ENCODE measurements around the gene MARCHF9.

DNA sequence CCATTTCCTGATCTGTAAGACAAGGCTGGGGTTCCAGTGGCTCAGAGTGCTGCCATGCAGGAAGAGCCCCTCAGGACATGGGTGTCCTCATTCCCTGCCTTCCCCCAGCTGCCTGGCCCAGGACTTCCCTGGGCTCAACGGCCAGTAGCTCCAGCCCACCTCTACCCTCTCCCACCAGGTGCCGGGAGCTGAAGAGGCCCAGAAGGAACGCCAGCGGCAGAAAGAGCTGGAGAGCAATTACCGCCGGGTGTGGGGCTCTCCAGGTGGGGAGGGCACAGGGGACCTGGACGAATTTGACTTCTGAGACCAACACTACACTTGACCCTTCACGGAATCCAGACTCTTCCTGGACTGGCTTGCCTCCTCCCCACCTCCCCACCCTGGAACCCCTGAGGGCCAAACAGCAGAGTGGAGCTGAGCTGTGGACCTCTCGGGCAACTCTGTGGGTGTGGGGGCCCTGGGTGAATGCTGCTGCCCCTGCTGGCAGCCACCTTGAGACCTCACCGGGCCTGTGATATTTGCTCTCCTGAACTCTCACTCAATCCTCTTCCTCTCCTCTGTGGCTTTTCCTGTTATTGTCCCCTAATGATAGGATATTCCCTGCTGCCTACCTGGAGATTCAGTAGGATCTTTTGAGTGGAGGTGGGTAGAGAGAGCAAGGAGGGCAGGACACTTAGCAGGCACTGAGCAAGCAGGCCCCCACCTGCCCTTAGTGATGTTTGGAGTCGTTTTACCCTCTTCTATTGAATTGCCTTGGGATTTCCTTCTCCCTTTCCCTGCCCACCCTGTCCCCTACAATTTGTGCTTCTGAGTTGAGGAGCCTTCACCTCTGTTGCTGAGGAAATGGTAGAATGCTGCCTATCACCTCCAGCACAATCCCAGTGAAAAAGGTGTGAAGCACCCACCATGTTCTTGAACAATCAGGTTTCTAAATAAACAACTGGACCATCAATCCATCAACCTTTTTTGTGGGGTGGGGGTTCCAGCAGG is 34.0 kb upstream of the MARCHF9 start:
- TF ChIP-seq GATA2 (IDR thresholded peaks at IDR 0.05; ENCODE audit: low read depth, low read length) (no peak), GATA3 (IDR thresholded peaks at IDR 0.05; ENCODE audit: low read depth, low read length) (no peak)
